Rectal smooth muscle tissue (tissue), 1 donor: ENCODE data around the gene FGF18.

ENCODE experiments used
- H3K27ac ChIP-seq: one replicate; pipeline ENCODE4 v1.7.0; 2013; ENCODE audit warnings: low read depth, low read length, inconsistent platforms
- H3K27me3 ChIP-seq: one replicate; pipeline ENCODE4 v1.7.0; 2013; ENCODE audit warnings: low read length; ENCODE audit not compliant: control insufficient read depth, insufficient read depth
- H3K36me3 ChIP-seq: one replicate; pipeline ENCODE4 v1.7.0; 2013; ENCODE audit warnings: low read length; ENCODE audit not compliant: control insufficient read depth, insufficient read depth
- H3K4me1 ChIP-seq: one replicate; pipeline ENCODE4 v1.7.0; 2013; ENCODE audit warnings: low read length; ENCODE audit not compliant: control insufficient read depth, insufficient read depth
- H3K4me3 ChIP-seq: one replicate; pipeline ENCODE4 v1.7.0; 2013; ENCODE audit warnings: low read length
- H3K9ac ChIP-seq: one replicate; pipeline ENCODE4 v1.7.0; 2013; ENCODE audit warnings: low read length

Gene FGF18

DNA sequence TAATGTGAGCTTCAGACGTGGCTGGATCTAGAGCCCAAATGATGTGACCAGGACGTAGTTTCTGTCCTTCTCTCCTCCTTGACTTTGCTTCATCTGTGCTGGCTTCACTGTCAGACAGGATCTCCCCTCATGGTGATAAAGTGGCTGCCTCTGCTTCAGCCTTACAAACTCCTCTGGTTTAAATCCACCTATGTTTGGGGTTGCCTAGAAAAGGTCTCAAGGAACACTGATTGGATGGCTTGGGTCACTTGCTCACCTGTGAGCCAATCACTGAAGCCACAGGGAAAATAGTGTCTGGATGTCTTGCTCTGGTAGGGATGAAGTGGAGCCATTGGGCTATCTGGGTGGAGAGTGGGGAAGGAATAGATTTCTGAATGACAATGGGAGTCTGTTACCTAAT lies 36.1 kb downstream of the FGF18 start:
- no peak overlapping the region for H3K27ac ChIP-seq
- H3K4me3 ChIP-seq, result no peak overlapping the region
- no peak overlapping the region for H3K9ac ChIP-seq
- no peaks in the 10 kb centered on the region for H3K36me3 ChIP-seq
- no peaks in the 10 kb centered on the region for H3K4me1 ChIP-seq
- no peaks in the 10 kb centered on the region for H3K27me3 ChIP-seq

- Histone ChIP-seq H3K4me1 (no peaks in the 10 kb centered on the region), H3K27me3 (no peaks in the 10 kb centered on the region), H3K4me3 (no peak overlapping the region), H3K9ac (no peak overlapping the region), H3K36me3 (no peaks in the 10 kb centered on the region), H3K27ac (no peak overlapping the region)
Measured at GRCh38 chr5:171457208-171457981, 37.9 kb downstream of the FGF18 start.

DNA sequence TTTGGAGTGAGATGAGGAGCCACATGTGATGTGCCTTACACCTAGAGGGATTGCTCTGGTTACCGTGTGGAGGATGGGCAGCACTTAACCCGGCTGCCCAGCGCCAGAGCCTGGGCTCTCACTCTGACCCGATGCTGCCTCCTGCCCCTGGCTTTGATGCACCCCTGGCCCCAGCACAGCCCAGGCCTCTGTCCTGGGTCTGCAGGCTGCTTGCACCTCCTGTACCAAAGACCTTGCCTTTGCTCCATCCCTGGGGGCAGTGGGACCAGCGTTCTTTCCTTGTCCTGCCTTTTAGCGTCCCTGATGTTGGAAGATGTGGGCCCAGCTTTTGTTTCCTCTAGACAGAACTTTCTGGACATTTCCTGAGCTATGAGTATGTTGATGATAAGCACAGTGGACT lies 40.4 kb downstream of the FGF18 start:
- Histone ChIP-seq H3K4me1 (no peaks in the 10 kb centered on the region), H3K27ac (no peak overlapping the region), H3K27me3 (no peaks in the 10 kb centered on the region), H3K4me3 (no peak overlapping the region), H3K36me3 (no peaks in the 10 kb centered on the region), H3K9ac (no peak overlapping the region)

DNA sequence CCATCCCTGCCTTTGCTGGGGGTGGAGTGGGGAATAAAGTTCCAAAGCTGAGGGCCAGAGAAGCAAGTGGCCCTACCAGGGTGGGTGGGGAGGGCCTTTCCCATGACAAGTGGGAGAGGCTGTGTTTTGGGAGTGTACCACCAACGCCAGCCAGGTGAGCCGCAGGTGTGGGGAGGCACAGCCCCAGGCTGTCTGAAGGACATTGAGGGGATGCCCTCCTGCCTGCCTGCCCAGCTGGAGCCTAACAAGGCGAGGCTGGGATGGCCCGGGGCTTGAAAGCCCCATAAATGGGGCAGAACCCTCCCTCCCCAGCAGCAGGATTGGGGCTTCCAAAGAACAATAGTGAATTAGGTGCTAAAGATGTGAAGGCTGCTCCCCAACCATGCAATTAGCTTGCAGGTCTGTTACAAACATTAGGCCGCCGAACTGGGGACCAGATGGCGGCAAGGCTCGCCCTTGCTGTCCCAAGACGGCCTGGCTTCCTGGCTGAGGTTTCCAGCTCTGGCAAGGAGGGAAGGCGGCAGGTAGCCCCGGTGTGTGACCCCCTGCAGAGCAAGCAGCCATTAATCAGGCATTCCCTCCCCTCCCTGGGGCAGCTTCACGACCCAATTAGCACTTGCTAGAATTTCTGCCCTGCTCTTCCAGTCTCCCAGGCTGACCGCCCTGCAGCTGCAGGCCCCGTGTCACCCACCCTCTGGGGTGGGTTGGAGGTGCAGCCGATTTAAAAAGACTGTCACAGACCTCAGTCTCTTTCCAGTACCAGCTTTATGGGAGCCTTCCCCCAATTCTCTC lies 42.9 kb downstream of the FGF18 start:
- no peaks in the 10 kb centered on the region for H3K27me3 ChIP-seq
- H3K4me3 ChIP-seq, result no peak overlapping the region
- no peaks in the 10 kb centered on the region for H3K36me3 ChIP-seq
- H3K9ac ChIP-seq, result no peak overlapping the region
- no peak overlapping the region for H3K27ac ChIP-seq
- H3K4me1 ChIP-seq, result no peaks in the 10 kb centered on the region

- H3K4me3 ChIP-seq, result no peak overlapping the region
- no peak overlapping the region for H3K27ac ChIP-seq
- H3K27me3 ChIP-seq, result no peaks in the 10 kb centered on the region
- H3K9ac ChIP-seq, result no peak overlapping the region
- H3K36me3 ChIP-seq, result no peaks in the 10 kb centered on the region
- H3K4me1 ChIP-seq, result no peaks in the 10 kb centered on the region
Measured at GRCh38 chr5:171462928-171463861, 43.7 kb downstream of the FGF18 start.

GRCh38 chr5:171463862-171464229 lies 44.4 kb downstream of the FGF18 start:
- no peaks in the 10 kb centered on the region for H3K36me3 ChIP-seq
- no peak overlapping the region for H3K27ac ChIP-seq
- no peaks in the 10 kb centered on the region for H3K4me1 ChIP-seq
- no peaks in the 10 kb centered on the region for H3K27me3 ChIP-seq
- no peak overlapping the region for H3K4me3 ChIP-seq
- H3K9ac ChIP-seq, result no peak overlapping the region

- H3K27ac ChIP-seq, result no peak overlapping the region
Measured at GRCh38 chr5:171464829-171465228, 45.4 kb downstream of the FGF18 start.

GRCh38 chr5:171467107-171467506 lies 47.7 kb downstream of the FGF18 start:
- Histone ChIP-seq H3K9ac (no peak overlapping the region), H3K4me3 (no peak overlapping the region), H3K27ac (no peak overlapping the region), H3K4me1 (no peaks in the 10 kb centered on the region), H3K27me3 (no peaks in the 10 kb centered on the region), H3K36me3 (no peaks in the 10 kb centered on the region)

More at GRCh38 chr5:171464829-171465228, 45.4 kb downstream of the FGF18 start:
- Histone ChIP-seq H3K4me3 (no peak overlapping the region), H3K4me1 (no peaks in the 10 kb centered on the region), H3K9ac (no peak overlapping the region), H3K27me3 (no peaks in the 10 kb centered on the region), H3K36me3 (no peaks in the 10 kb centered on the region)

DNA sequence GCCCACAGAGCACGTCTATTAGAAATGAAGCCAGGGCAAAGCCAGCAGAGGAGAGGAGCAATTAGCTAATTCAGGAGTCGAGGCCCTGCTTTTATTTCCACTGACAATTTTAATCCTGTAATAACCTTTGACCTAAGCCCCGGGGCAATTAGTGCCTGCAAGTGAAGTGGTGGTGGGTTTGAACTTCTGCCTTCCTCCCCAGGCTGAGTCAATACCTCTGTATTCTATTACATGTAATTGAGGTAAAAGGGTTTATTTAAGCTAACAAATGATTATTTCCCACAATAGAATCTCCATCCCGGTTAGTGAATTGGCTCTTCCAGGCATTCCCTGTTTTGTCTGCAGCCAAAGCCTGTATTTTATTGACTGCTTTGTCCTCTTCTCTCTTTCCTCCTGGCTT lies 49.9 kb downstream of the FGF18 start:
- H3K9ac ChIP-seq, result no peak overlapping the region
- no peak overlapping the region for H3K27ac ChIP-seq
- no peaks in the 10 kb centered on the region for H3K36me3 ChIP-seq
- no peaks in the 10 kb centered on the region for H3K4me1 ChIP-seq
- H3K27me3 ChIP-seq, result no peaks in the 10 kb centered on the region
- no peak overlapping the region for H3K4me3 ChIP-seq

GRCh38 chr5:171470420-171470819 lies 51.0 kb downstream of the FGF18 start:
- no peaks in the 10 kb centered on the region for H3K27me3 ChIP-seq
- no peak overlapping the region for H3K4me3 ChIP-seq
- no peaks in the 10 kb centered on the region for H3K36me3 ChIP-seq
- H3K27ac ChIP-seq, result no peak overlapping the region
- H3K4me1 ChIP-seq, result no peaks in the 10 kb centered on the region
- H3K9ac ChIP-seq, result no peak overlapping the region

GRCh38 chr5:171474230-171474813 lies 54.9 kb downstream of the FGF18 start:
- no peak overlapping the region for H3K9ac ChIP-seq
- H3K27ac ChIP-seq, result no peak overlapping the region
- H3K27me3 ChIP-seq, result no peaks in the 10 kb centered on the region

DNA sequence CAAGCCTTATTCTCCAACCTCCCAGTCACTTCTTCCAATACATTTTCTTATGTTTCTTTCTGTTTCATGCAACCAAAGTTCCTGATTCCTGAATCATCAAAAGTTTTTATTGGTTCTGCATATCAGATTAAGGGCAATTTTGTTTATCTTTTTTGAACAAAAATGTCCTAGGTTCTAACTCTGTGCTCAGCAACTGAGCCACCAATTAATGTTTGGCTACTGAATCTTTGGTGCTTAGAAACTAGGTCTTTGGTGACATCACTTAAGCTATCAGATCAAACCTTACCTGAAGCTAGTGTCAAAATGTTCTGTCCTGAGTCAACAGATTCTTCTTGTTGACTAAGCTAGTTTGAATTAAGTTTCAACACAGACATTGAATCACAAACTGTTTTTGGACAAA lies 56.1 kb downstream of the FGF18 start:
- H3K4me3 ChIP-seq, result no peak overlapping the region
- no peaks in the 10 kb centered on the region for H3K27me3 ChIP-seq
- H3K9ac ChIP-seq, result no peak overlapping the region
- no peaks in the 10 kb centered on the region for H3K36me3 ChIP-seq
- H3K4me1 ChIP-seq, result no peaks in the 10 kb centered on the region
- H3K27ac ChIP-seq, result no peak overlapping the region

More at GRCh38 chr5:171474230-171474813, 54.9 kb downstream of the FGF18 start:
- H3K36me3 ChIP-seq, result no peaks in the 10 kb centered on the region
- no peak overlapping the region for H3K4me3 ChIP-seq
- H3K4me1 ChIP-seq, result no peaks in the 10 kb centered on the region
